ENCODE results near the gene GPR161. TPM values are rescaled to one million over a fixed set of nuclear protein-coding genes. Genes with fewer than 3 reads are reported as not detected.
"Not testable (repeated sequence)": the region's sequence is repeated elsewhere in the genome, so short reads cannot be mapped to it uniquely, and the experiment has no call there.

The GPR161 gene, protein sequence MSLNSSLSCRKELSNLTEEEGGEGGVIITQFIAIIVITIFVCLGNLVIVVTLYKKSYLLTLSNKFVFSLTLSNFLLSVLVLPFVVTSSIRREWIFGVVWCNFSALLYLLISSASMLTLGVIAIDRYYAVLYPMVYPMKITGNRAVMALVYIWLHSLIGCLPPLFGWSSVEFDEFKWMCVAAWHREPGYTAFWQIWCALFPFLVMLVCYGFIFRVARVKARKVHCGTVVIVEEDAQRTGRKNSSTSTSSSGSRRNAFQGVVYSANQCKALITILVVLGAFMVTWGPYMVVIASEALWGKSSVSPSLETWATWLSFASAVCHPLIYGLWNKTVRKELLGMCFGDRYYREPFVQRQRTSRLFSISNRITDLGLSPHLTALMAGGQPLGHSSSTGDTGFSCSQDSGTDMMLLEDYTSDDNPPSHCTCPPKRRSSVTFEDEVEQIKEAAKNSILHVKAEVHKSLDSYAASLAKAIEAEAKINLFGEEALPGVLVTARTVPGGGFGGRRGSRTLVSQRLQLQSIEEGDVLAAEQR
- polyA plus RNA-seq (2011; rRNA removed) (7.8 and 16.1 TPM in 2 replicates), polyA plus RNA-seq (2017; fragmentation: RNase III; extraction: RNeasy Plus Mini Kit Qiagen cat#74134 plus additional on column Dnase treatment) (6.6 to 9.4 TPM (median 9.4 TPM) in 3 replicates), polyA minus RNA-seq (2011; rRNA and poly(A)+ RNA removed) (38.0 and 47.8 TPM in 2 replicates)
- 11.3 and 15.6 TPM in 2 replicates for polyA plus RNA-seq (2012; cell fraction: cytosol; rRNA removed)
- polyA plus RNA-seq (2012; cell fraction: nucleus; rRNA removed) = 15.2 and 18.9 TPM in 2 replicates

DNA sequence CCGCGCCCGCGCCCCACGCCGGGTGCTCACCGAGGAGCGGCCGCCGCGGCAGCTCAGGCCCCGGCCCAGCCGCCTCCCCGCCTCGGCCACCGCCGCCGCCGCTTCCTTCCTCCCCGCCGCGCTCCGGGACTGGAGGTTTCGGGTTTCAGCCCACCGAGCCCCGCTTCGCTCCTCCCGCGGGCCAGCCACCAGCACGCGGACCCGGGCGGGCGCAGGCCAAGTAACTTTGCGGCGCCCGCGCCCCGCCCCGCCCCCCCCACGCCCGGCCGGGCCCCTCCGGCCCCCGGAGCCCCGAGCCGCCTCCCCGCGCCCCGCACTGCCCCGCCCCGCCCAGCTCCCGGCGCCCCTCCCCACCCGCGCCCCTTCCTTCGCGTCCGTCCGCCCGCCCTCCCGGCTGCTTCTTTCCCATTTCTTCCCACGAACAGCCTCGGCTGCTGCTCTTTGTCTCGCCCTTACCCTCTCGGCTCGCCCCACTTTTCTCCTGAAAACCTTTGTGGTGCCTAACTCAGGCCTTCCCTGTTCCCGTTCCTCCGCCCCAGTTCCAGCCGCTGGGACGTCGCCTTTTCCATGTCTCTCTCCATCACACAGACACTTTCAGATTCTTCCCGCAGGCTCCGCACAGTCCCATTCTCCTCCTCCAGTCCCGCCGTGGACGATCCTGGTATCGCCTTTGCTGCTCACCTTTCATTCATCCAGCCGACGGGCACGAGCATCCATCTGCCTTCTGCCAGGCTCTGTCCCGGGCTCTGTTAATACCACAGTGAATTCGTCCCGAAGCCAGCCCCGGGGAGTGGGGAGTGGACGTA lies at the start of gene GPR161:
GPR161 (minus strand) TSS at position 222 of the 806 bp plus-strand sequence. CDS start 32,080 bp downstream, outside the sequence.
- H3K9me3 ChIP-seq = no peaks in the 10 kb centered on the region
- peaks cover 16% of the 10 kb centered on the region for H3K4me1 ChIP-seq
- H3K27ac ChIP-seq = peak within 1 kb of the TSS; percentile 82 to 92
- TF ChIP-seq, protein P1, sequence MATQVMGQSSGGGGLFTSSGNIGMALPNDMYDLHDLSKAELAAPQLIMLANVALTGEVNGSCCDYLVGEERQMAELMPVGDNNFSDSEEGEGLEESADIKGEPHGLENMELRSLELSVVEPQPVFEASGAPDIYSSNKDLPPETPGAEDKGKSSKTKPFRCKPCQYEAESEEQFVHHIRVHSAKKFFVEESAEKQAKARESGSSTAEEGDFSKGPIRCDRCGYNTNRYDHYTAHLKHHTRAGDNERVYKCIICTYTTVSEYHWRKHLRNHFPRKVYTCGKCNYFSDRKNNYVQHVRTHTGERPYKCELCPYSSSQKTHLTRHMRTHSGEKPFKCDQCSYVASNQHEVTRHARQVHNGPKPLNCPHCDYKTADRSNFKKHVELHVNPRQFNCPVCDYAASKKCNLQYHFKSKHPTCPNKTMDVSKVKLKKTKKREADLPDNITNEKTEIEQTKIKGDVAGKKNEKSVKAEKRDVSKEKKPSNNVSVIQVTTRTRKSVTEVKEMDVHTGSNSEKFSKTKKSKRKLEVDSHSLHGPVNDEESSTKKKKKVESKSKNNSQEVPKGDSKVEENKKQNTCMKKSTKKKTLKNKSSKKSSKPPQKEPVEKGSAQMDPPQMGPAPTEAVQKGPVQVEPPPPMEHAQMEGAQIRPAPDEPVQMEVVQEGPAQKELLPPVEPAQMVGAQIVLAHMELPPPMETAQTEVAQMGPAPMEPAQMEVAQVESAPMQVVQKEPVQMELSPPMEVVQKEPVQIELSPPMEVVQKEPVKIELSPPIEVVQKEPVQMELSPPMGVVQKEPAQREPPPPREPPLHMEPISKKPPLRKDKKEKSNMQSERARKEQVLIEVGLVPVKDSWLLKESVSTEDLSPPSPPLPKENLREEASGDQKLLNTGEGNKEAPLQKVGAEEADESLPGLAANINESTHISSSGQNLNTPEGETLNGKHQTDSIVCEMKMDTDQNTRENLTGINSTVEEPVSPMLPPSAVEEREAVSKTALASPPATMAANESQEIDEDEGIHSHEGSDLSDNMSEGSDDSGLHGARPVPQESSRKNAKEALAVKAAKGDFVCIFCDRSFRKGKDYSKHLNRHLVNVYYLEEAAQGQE (IDR thresholded peaks at IDR 0.05) = no peak
- TF ChIP-seq JUN (IDR thresholded peaks at IDR 0.05) = peak in 1 of 2 experiments; percentile 29; a peak in 1 of 5 replicates
- TF ChIP-seq JUNB (IDR thresholded peaks at IDR 0.05) = no peak
- TF ChIP-seq, protein P2, sequence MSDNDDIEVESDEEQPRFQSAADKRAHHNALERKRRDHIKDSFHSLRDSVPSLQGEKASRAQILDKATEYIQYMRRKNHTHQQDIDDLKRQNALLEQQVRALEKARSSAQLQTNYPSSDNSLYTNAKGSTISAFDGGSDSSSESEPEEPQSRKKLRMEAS (IDR thresholded peaks at IDR 0.05) = peak; percentile 54
- ATAC-seq (peak; percentile 77 to 78), FAIRE-seq (no peak), DNase-seq (ENCODE audit: low read depth in 1 of 2, low spot score in 1 of 2) (peak; percentile 51 to 56)
- CTCF ChIA-PET = no interaction called here
- H3K4me2 ChIP-seq = peak within 1 kb of the TSS; percentile 83
- POLR2A ChIA-PET = interaction anchor here (0.6 kb wide), 1 partner anchor 88 kb away, joined by 3 read pairs; the partner anchor contains the start of gene SFT2D2
- WGBS (ENCODE audit: missing lambda C conversion rate) = 2% methylated on average over 26 of the region's 86 CpGs
- peak within 1 kb of the TSS; percentile 82 for H3K4me3 ChIP-seq

DNA sequence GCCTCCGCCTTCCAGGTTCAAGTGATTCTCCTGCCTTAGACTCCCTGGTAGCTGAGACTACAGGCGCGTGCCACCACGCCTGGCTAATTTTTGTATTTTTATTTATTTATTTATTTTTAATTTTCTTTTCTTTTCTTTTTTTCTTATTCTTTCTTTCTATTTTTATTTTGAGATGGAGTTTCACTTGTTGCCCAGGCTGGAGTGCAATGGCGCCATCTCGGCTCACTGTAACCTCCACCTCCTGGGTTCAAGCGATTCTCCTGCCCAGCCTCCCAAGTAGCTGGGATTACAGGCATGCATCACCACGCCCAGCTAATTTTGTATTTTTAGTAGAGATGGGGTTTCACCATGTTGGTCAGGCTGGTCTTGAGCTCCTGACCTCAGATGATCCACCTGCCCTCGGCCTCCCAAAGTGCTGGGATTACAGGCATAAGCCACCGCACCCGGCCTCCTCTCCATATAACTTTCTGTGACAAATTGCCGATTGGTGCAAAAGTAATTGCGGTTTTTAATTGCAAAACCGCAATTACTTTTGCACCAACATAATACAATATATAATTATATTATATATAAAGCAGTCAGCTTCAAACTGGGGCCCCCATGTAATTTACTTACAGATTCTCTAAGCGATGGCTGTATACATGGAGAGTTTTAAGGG lies 44.5 kb upstream of the GPR161 start:
- FAIRE-seq; H3K27ac ChIP-seq; POLR2A ChIA-PET; DNase-seq (ENCODE audit: low read depth in 1 of 2, low spot score in 1 of 2); H3K4me3 ChIP-seq; H3K9me3 ChIP-seq; ATAC-seq: not testable (repeated sequence)
- WGBS (ENCODE audit: missing lambda C conversion rate) = 96% methylated on average over 15 of the region's 15 CpGs
- H3K4me1 ChIP-seq = peaks cover 16% of the 10 kb centered on the region
- peak overlapping the region; percentile 83 for H3K4me2 ChIP-seq
- CTCF ChIA-PET = interaction anchor here (0.8 to 2.9 kb wide), 4 partner anchors 10 to 44 kb away, joined by 3 to 7 read pairs (median 4); partner anchors contain the start of gene SFT2D2

DNA sequence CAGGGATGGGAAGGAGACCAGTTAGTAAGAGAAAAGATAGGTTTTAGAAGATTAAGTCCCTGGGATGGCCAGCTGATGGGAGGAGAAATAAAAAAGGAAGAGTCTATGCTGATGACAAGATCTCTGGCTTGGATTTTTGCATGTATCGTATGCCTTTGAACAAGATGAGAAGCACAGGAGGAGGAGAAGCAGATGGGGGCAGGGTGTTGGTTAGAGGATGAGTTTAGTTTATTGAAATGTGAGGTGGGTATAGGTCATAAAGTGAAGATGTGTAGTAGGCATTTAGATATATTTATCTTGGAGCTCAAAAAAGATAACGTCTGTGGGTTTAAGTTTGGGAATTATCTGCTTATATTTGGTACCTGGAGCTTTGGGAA lies 43.4 kb upstream of the GPR161 start:
- Histone ChIP-seq H3K4me3 (peak overlapping the region; percentile 72), H3K27ac (peak overlapping the region; percentile 91 to 95), H3K4me2 (peak overlapping the region; percentile 83), H3K9me3 (no peaks in the 10 kb centered on the region), H3K4me1 (peaks cover 16% of the 10 kb centered on the region)
- no peak for TF ChIP-seq ESRRA (IDR thresholded peaks at IDR 0.05; ENCODE audit: borderline replicate concordance, low read length)
- TF ChIP-seq ZSCAN20 (CRISPR knock-in tag; IDR thresholded peaks at IDR 0.05) = no peak
- TF ChIP-seq PHF8 (IDR thresholded peaks at IDR 0.05; ENCODE audit: borderline replicate concordance, low read depth) = no peak
- TF ChIP-seq CHD2 (IDR thresholded peaks at IDR 0.05; ENCODE audit: low read length, partially characterized antibody) = no peak
- TF ChIP-seq, protein P3, sequence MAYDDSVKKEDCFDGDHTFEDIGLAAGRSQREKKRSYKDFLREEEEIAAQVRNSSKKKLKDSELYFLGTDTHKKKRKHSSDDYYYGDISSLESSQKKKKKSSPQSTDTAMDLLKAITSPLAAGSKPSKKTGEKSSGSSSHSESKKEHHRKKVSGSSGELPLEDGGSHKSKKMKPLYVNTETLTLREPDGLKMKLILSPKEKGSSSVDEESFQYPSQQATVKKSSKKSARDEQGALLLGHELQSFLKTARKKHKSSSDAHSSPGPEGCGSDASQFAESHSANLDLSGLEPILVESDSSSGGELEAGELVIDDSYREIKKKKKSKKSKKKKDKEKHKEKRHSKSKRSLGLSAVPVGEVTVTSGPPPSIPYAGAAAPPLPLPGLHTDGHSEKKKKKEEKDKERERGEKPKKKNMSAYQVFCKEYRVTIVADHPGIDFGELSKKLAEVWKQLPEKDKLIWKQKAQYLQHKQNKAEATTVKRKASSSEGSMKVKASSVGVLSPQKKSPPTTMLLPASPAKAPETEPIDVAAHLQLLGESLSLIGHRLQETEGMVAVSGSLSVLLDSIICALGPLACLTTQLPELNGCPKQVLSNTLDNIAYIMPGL (CRISPR knock-in tag; IDR thresholded peaks at IDR 0.05; ENCODE audit: borderline replicate concordance) = no peak
- TF ChIP-seq ZNF302 (CRISPR knock-in tag; IDR thresholded peaks at IDR 0.05) = no peak
- no peak for TF ChIP-seq KDM5A (IDR thresholded peaks at IDR 0.05)
- TF ChIP-seq NR3C1 (IDR thresholded peaks at IDR 0.05) = no peak
- TF ChIP-seq JUN (IDR thresholded peaks at IDR 0.05) = no peak
- TF ChIP-seq HDAC2 (IDR thresholded peaks at IDR 0.05) = no peak
- TF ChIP-seq ZFP36 (IDR thresholded peaks at IDR 0.05; ENCODE audit: borderline replicate concordance, partially characterized antibody) = no peak
- FAIRE-seq (no peak), ATAC-seq (no peak), DNase-seq (ENCODE audit: low read depth in 1 of 2, low spot score in 1 of 2) (peak in 1 of 2 experiments; percentile 21)
- ChIA-PET CTCF (interaction anchor here (1.0 to 2.9 kb wide), 4 partner anchors 9 to 47 kb away, joined by 3 to 14 read pairs (median 6); partner anchors contain the start of gene SFT2D2), POLR2A (interaction anchor here (1.9 kb wide), 1 partner anchor 46 kb away, joined by 11 read pairs; the partner anchor contains the start of gene SFT2D2)
- 14% methylated on average over 2 of the region's 2 CpGs for WGBS (ENCODE audit: missing lambda C conversion rate)

All from A549 (cell line).